Lower leg skin (tissue), 3 donors: Measurements from ENCODE around the gene TAMM41.

Source experiments
- CTCF ChIP-seq, 3 donors: fragments of 450-650 bp; IDR thresholded peaks; one replicate each; pipeline ENCODE4 v1.5.1; 2016; ENCODE audit warnings: antibody characterized with exemption in 3 of 3, mild to moderate bottlenecking in 3 of 3, moderate library complexity in 2 of 3
- POLR2A ChIP-seq, 2 donors: fragments of 450-650 bp; IDR thresholded peaks; one replicate each; pipeline ENCODE4 v1.6.1; 2016 to 2017; ENCODE audit warnings: antibody characterized with exemption in 2 of 2, mild to moderate bottlenecking in 1 of 2, moderate library complexity in 1 of 2

DNA sequence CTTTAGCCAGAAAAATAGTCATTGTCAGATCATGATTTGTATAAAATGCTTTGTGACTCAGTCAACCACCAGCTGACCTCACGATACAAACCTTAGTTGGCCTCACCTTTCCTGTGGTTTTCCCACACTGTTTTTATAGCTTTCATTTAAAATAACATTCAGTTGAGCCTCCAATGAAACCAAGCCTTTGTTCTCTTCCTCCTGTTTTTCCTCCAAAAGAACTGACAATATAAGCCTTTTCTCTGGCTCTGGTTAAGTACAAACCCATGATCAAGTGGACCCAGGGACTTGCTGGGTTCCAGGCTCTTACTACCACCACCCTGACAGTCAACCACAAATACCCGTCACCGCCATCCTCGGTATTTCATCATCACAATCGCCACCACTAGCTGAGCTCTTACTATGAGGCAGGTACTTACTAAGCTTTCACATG, 81.7 kb downstream of the TAMM41 start:
- no peak for TF ChIP-seq POLR2A (IDR thresholded peaks at IDR 0.05)
- no peak for TF ChIP-seq CTCF (IDR thresholded peaks at IDR 0.05)
